Epithelial cell of esophagus (primary cell): Measurements from ENCODE around the gene DYSF.

Experiments
- DNase-seq: peaks from one replicate; pipeline ENCODE4 v3.0.0; 2010; ENCODE audit warnings: low read depth
- H3K4me3 ChIP-seq: 2 replicates; pipeline ENCODE4 v1.5.1; 2011; ENCODE audit warnings: mild to moderate bottlenecking, low read length, control low read depth
- CTCF ChIP-seq: IDR thresholded peaks from 2 replicates; pipeline ENCODE4 v1.5.1; 2011; ENCODE audit warnings: low read depth, mild to moderate bottlenecking, low read length, control low read depth, inconsistent platforms; ENCODE audit not compliant: insufficient read depth; ENCODE audit errors: missing control alignments

DYSF gene

GRCh38 chr2:71530211-71530610, 76.8 kb downstream of the DYSF start:
- TF ChIP-seq CTCF: no peak
- no peak overlapping the region for H3K4me3 ChIP-seq
- DNase-seq: no peak

GRCh38 chr2:71530641-71531332, 77.4 kb downstream of the DYSF start:
- DNase-seq: peak; percentile 55
- no peak overlapping the region for H3K4me3 ChIP-seq
- peak; percentile 67 for TF ChIP-seq CTCF

GRCh38 chr2:71531522-71532047, 78.2 kb downstream of the DYSF start:
- no peak overlapping the region for H3K4me3 ChIP-seq
- peak; percentile 90 for DNase-seq
- TF ChIP-seq CTCF: no peak

- no peak for DNase-seq
- H3K4me3 ChIP-seq: no peak overlapping the region
- no peak for TF ChIP-seq CTCF
Measured at GRCh38 chr2:71532327-71532726, 79.0 kb downstream of the DYSF start.

- DNase-seq: no peak
- H3K4me3 ChIP-seq: no peak overlapping the region
- TF ChIP-seq CTCF: no peak
Measured at GRCh38 chr2:71534201-71534600, 80.8 kb downstream of the DYSF start.

GRCh38 chr2:71534826-71535225, 81.5 kb downstream of the DYSF start:
- no peak for DNase-seq
- no peak for TF ChIP-seq CTCF
- H3K4me3 ChIP-seq: no peak overlapping the region

GRCh38 chr2:71535526-71535925, 82.2 kb downstream of the DYSF start:
- H3K4me3 ChIP-seq: no peak overlapping the region
- DNase-seq: no peak
- TF ChIP-seq CTCF: no peak
